ENCODE data around the gene EIPR1.
A peak's percentile ranks its signal among the peaks of the same experiment; 100 is the strongest.

The EIPR1 gene

GRCh38 chr2:3172265-3172935, 205.2 kb downstream of the EIPR1 start:
- Histone ChIP-seq H3K18ac (ENCODE audit: low read length) (no peak overlapping the region), H3K4me1 (ENCODE audit: control insufficient read depth, low read depth, low read length) (no peaks in the 10 kb centered on the region), H3K9ac (ENCODE audit: low read length) (no peak overlapping the region), H3K79me1 (ENCODE audit: low read length) (no peaks in the 10 kb centered on the region), H3K56ac (ENCODE audit: low read length) (no peak overlapping the region), H3K27me3 (ENCODE audit: insufficient read depth, low read length, poor library complexity) (no peaks in the 10 kb centered on the region), H2AK5ac (ENCODE audit: low read length) (no peak overlapping the region), H2BK5ac (ENCODE audit: low read length) (no peak overlapping the region), H3K4me3 (ENCODE audit: low read length) (no peak overlapping the region), H3K36me3 (ENCODE audit: control insufficient read depth, insufficient read depth, low read length) (no peaks in the 10 kb centered on the region), H2BK120ac (ENCODE audit: low read depth, low read length) (no peak overlapping the region), H4K5ac (ENCODE audit: low read length) (no peak overlapping the region), H3K23ac (ENCODE audit: low read length) (no peak overlapping the region), H3K4me2 (ENCODE audit: low read length) (no peak overlapping the region), H3K4ac (ENCODE audit: low read depth, low read length) (no peak overlapping the region), H2BK15ac (replicated peaks; ENCODE audit: low read depth) (no peak overlapping the region), H3K27ac (ENCODE audit: low read depth, low read length) (no peak overlapping the region), H4K8ac (ENCODE audit: low read depth, low read length) (no peak overlapping the region), H3K79me2 (ENCODE audit: control insufficient read depth, insufficient read depth, low read length) (no peaks in the 10 kb centered on the region)
- no CpG with 5 or more reads among the region's 18 CpGs for WGBS (ENCODE audit: extremely low coverage, insufficient coverage, low lambda C conversion rate)
- DNase-seq: no peak

GRCh38 chr2:3171564-3172264, 205.9 kb downstream of the EIPR1 start:
- H4K8ac ChIP-seq (ENCODE audit: low read depth, low read length): no peak overlapping the region
- no peak overlapping the region for H2BK5ac ChIP-seq (ENCODE audit: low read length)
- no peak overlapping the region for H2AK5ac ChIP-seq (ENCODE audit: low read length)
- no peak overlapping the region for H3K18ac ChIP-seq (ENCODE audit: low read length)
- H2BK120ac ChIP-seq (ENCODE audit: low read depth, low read length): no peak overlapping the region
- H3K4me2 ChIP-seq (ENCODE audit: low read length): no peak overlapping the region
- no peak overlapping the region for H4K5ac ChIP-seq (ENCODE audit: low read length)
- no peak overlapping the region for H3K27ac ChIP-seq (ENCODE audit: low read depth, low read length)
- no peaks in the 10 kb centered on the region for H3K36me3 ChIP-seq (ENCODE audit: control insufficient read depth, insufficient read depth, low read length)
- H3K79me1 ChIP-seq (ENCODE audit: low read length): no peaks in the 10 kb centered on the region
- no peak overlapping the region for H2BK15ac ChIP-seq (replicated peaks; ENCODE audit: low read depth)
- no CpG with 5 or more reads among the region's 17 CpGs for WGBS (ENCODE audit: extremely low coverage, insufficient coverage, low lambda C conversion rate)
- H3K23ac ChIP-seq (ENCODE audit: low read length): no peak overlapping the region
- H3K79me2 ChIP-seq (ENCODE audit: control insufficient read depth, insufficient read depth, low read length): no peaks in the 10 kb centered on the region
- DNase-seq: no peak
- H3K27me3 ChIP-seq (ENCODE audit: insufficient read depth, low read length, poor library complexity): no peaks in the 10 kb centered on the region
- no peak overlapping the region for H3K56ac ChIP-seq (ENCODE audit: low read length)
- no peak overlapping the region for H3K4me3 ChIP-seq (ENCODE audit: low read length)
- no peak overlapping the region for H3K4ac ChIP-seq (ENCODE audit: low read depth, low read length)
- H3K4me1 ChIP-seq (ENCODE audit: control insufficient read depth, low read depth, low read length): no peaks in the 10 kb centered on the region
- no peak overlapping the region for H3K9ac ChIP-seq (ENCODE audit: low read length)

DNA sequence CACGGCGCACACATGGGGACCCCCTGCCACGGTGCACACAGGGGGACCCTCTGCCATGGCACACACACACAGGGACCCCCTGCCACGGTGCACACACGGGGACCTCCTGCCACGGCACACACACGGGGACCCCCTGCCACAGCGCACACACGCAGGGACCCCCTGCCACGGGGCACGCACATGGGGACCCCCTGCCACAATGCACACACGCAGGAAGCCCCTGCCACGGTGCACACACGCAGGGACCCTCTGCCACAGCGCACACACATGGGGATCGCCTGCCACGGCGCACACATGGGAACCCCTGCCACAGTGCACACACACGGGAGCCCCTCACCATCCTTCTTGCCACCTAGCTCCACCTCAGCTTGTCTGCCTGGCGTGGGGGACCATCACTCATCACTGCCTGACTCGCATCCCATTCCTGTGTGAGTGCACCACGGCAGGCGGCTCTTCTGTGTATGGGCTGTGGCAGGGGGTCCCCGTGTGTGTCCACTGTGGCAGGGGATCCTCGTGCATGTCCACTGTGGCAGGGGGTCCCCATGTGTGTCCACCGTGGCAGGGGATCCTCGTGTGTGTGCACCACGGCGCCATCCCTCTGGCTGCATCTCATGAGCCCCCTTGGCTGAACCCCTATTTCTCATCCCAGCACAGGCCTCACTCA, 206.7 kb downstream of the EIPR1 start:
- H3K4me3 ChIP-seq (ENCODE audit: low read length): no peak overlapping the region
- no peaks in the 10 kb centered on the region for H3K36me3 ChIP-seq (ENCODE audit: control insufficient read depth, insufficient read depth, low read length)
- H4K5ac ChIP-seq (ENCODE audit: low read length): no peak overlapping the region
- H3K9ac ChIP-seq (ENCODE audit: low read length): no peak overlapping the region
- H2BK120ac ChIP-seq (ENCODE audit: low read depth, low read length): no peak overlapping the region
- no peak for DNase-seq
- no peak overlapping the region for H3K18ac ChIP-seq (ENCODE audit: low read length)
- H4K8ac ChIP-seq (ENCODE audit: low read depth, low read length): no peak overlapping the region
- no peak overlapping the region for H2BK15ac ChIP-seq (replicated peaks; ENCODE audit: low read depth)
- no peak overlapping the region for H3K27ac ChIP-seq (ENCODE audit: low read depth, low read length)
- H2AK5ac ChIP-seq (ENCODE audit: low read length): no peak overlapping the region
- H3K79me1 ChIP-seq (ENCODE audit: low read length): no peaks in the 10 kb centered on the region
- no peak overlapping the region for H3K4ac ChIP-seq (ENCODE audit: low read depth, low read length)
- H3K4me2 ChIP-seq (ENCODE audit: low read length): no peak overlapping the region
- H3K27me3 ChIP-seq (ENCODE audit: insufficient read depth, low read length, poor library complexity): no peaks in the 10 kb centered on the region
- H2BK5ac ChIP-seq (ENCODE audit: low read length): no peak overlapping the region
- no peaks in the 10 kb centered on the region for H3K79me2 ChIP-seq (ENCODE audit: control insufficient read depth, insufficient read depth, low read length)
- no peak overlapping the region for H3K23ac ChIP-seq (ENCODE audit: low read length)
- no peaks in the 10 kb centered on the region for H3K4me1 ChIP-seq (ENCODE audit: control insufficient read depth, low read depth, low read length)
- no peak overlapping the region for H3K56ac ChIP-seq (ENCODE audit: low read length)
- WGBS (ENCODE audit: extremely low coverage, insufficient coverage, low lambda C conversion rate): no CpG with 5 or more reads among the region's 29 CpGs

DNA sequence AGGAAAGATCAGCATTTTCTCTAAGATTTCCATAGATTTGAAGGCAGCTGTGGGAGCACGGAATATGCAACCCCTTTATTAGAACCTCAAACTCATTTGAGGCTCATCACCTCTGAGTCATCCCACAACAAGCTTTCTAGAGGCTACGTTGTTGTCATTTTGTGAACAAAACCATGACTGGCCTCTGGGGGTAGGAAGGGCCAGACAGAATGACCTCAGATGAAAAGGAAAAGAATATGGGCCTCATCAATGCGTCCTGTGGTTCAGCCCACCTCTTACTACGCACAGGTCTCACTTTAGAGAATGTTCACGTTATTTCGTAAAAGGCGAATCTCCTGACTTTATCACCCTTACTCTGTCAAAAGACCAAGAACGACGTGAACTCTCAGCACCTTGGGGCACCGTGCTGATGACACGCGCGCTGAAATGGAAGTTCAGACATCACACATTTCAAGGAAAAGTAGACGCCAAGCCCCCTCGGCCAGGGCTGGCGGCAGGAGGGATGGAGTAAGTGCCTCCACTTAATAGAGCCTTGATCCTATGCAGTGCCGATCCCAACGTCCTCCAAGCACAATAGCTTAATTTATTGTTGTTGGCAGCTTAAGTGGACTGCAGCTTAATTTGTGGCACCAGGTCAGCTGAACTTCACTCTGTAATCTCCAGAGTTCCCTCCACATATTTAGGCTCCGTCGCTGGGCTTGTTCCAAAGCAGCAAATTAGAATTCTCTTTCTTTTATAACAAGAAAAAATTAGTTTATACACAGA, 208.3 kb downstream of the EIPR1 start:
- no CpG with 5 or more reads among the region's 20 CpGs for WGBS (ENCODE audit: extremely low coverage, insufficient coverage, low lambda C conversion rate)
- Histone ChIP-seq H3K56ac (ENCODE audit: low read length) (no peak overlapping the region), H3K23ac (ENCODE audit: low read length) (no peak overlapping the region), H4K5ac (ENCODE audit: low read length) (no peak overlapping the region), H2BK15ac (replicated peaks; ENCODE audit: low read depth) (no peak overlapping the region), H3K79me2 (ENCODE audit: control insufficient read depth, insufficient read depth, low read length) (no peaks in the 10 kb centered on the region), H3K79me1 (ENCODE audit: low read length) (no peaks in the 10 kb centered on the region), H2BK120ac (ENCODE audit: low read depth, low read length) (no peak overlapping the region), H4K8ac (ENCODE audit: low read depth, low read length) (peak overlapping the region; percentile 17), H3K18ac (ENCODE audit: low read length) (no peak overlapping the region), H2AK5ac (ENCODE audit: low read length) (no peak overlapping the region), H3K27ac (ENCODE audit: low read depth, low read length) (no peak overlapping the region), H3K4me1 (ENCODE audit: control insufficient read depth, low read depth, low read length) (no peaks in the 10 kb centered on the region), H2BK5ac (ENCODE audit: low read length) (no peak overlapping the region), H3K9ac (ENCODE audit: low read length) (no peak overlapping the region), H3K36me3 (ENCODE audit: control insufficient read depth, insufficient read depth, low read length) (no peaks in the 10 kb centered on the region), H3K27me3 (ENCODE audit: insufficient read depth, low read length, poor library complexity) (no peaks in the 10 kb centered on the region), H3K4ac (ENCODE audit: low read depth, low read length) (no peak overlapping the region), H3K4me2 (ENCODE audit: low read length) (no peak overlapping the region), H3K4me3 (ENCODE audit: low read length) (no peak overlapping the region)
- peak; percentile 81 for DNase-seq

- no peak overlapping the region for H2BK15ac ChIP-seq (replicated peaks; ENCODE audit: low read depth)
- no peaks in the 10 kb centered on the region for H3K36me3 ChIP-seq (ENCODE audit: control insufficient read depth, insufficient read depth, low read length)
- H3K56ac ChIP-seq (ENCODE audit: low read length): peak overlapping the region; percentile 49
- no peak overlapping the region for H2AK5ac ChIP-seq (ENCODE audit: low read length)
- H3K4me2 ChIP-seq (ENCODE audit: low read length): no peak overlapping the region
- H4K8ac ChIP-seq (ENCODE audit: low read depth, low read length): no peak overlapping the region
- whole genome bisulfite sequencing (ENCODE audit: extremely low coverage, insufficient coverage, low lambda C conversion rate): no CpG with 5 or more reads among the region's 17 CpGs
- peak; percentile 92 for DNase-seq
- no peak overlapping the region for H2BK120ac ChIP-seq (ENCODE audit: low read depth, low read length)
- H3K27me3 ChIP-seq (ENCODE audit: insufficient read depth, low read length, poor library complexity): no peaks in the 10 kb centered on the region
- H4K5ac ChIP-seq (ENCODE audit: low read length): no peak overlapping the region
- no peak overlapping the region for H2BK5ac ChIP-seq (ENCODE audit: low read length)
- H3K4me1 ChIP-seq (ENCODE audit: control insufficient read depth, low read depth, low read length): no peaks in the 10 kb centered on the region
- no peak overlapping the region for H3K4me3 ChIP-seq (ENCODE audit: low read length)
- no peak overlapping the region for H3K23ac ChIP-seq (ENCODE audit: low read length)
- peak overlapping the region; percentile 91 for H3K4ac ChIP-seq (ENCODE audit: low read depth, low read length)
- H3K79me2 ChIP-seq (ENCODE audit: control insufficient read depth, insufficient read depth, low read length): no peaks in the 10 kb centered on the region
- H3K18ac ChIP-seq (ENCODE audit: low read length): peak overlapping the region; percentile 64
- peak overlapping the region; percentile 68 for H3K27ac ChIP-seq (ENCODE audit: low read depth, low read length)
- no peak overlapping the region for H3K9ac ChIP-seq (ENCODE audit: low read length)
- H3K79me1 ChIP-seq (ENCODE audit: low read length): no peaks in the 10 kb centered on the region
Measured at GRCh38 chr2:3168230-3168891, 209.3 kb downstream of the EIPR1 start.

All from mesendoderm (in vitro differentiated cells).